HepG2 (cell line): ENCODE data around the gene FBXO24. TPM values are rescaled to one million over a fixed set of nuclear protein-coding genes. Genes with fewer than 3 reads are reported as not detected.

Experiments used
- ATAC-seq: fragments of 200-7000 bp; cut with Tn5 transposase; 3 replicates; pipeline ENCODE4 v1.9.1; 2020; ENCODE audit warnings: mild to moderate bottlenecking, moderate library complexity
- BruUV-seq: library from RNA; stranded (reverse); fragments of 400-500 nt; replicated peaks from 2 replicates; lab custom pipeline; 2021; lab: Mats Ljungman, UMichigan
- CTCF ChIA-PET: fragments of 300-600 bp; formaldehyde crosslinking; extraction: SDS; loops from one replicate; lab custom pipeline; 2021; ENCODE audit warnings: low total read pairs, inconsistent platforms, low intra/inter-chr PET ratio; lab: Yijun Ruan, JAX
- POLR2A ChIA-PET: fragments of 350-600 bp; sonication (Branson Sonifier 250); formaldehyde crosslinking; loops from one replicate; lab custom pipeline; 2020; ENCODE audit warnings: antibody characterized with exemption, inconsistent platforms; lab: Yijun Ruan, JAX
- DNase-seq: peaks from one replicate; pipeline ENCODE4 v3.0.0-alpha.2; 2015; ENCODE audit warnings: low spot score
- FAIRE-seq: peaks from 3 replicates; lab custom pipeline; 2011; peaks lifted over from hg19 to GRCh38; lab: Jason Lieb, UNC
- H2AFZ ChIP-seq: one replicate; pipeline ENCODE4 v1.6.1; 2011; ENCODE audit warnings: low read length, inconsistent platforms
- H3K27ac ChIP-seq: fragments of 300-600 bp; 3 replicates; pipeline ENCODE4 v1.8.0; 2011; ENCODE audit warnings: mixed run types, mild to moderate bottlenecking, mixed read lengths, low read length, inconsistent platforms; ENCODE audit not compliant: insufficient read depth; ENCODE audit errors: extremely low read length
- H3K27me3 ChIP-seq, 2 experiments: fragments of 200-600 bp in 1 of 2; 2 replicates in 1 of 2; 3 replicates in 1 of 2; pipeline versions ENCODE4 v1.6.0 to v1.8.0; 2011; ENCODE audit warnings: low read length in 2 of 2, mild to moderate bottlenecking in 2 of 2, moderate library complexity in 2 of 2, inconsistent platforms in 1 of 2; ENCODE audit not compliant: insufficient read depth in 2 of 2, control insufficient read depth in 1 of 2
- H3K36me3 ChIP-seq, 2 experiments: fragments of 200-600 bp in 1 of 2; replicated peaks in 1 of 2; 2 replicates in 1 of 2; 3 replicates in 1 of 2; pipeline versions ENCODE4 v1.5.1 to v1.8.0; 2011; ENCODE audit warnings: low read length in 2 of 2, inconsistent platforms in 1 of 2; ENCODE audit not compliant: insufficient read depth in 2 of 2, control insufficient read depth in 1 of 2
- H3K4me1 ChIP-seq: 2 replicates; pipeline ENCODE4 v1.5.1; 2012; ENCODE audit warnings: low read length, inconsistent platforms; ENCODE audit not compliant: insufficient read depth
- H3K4me2 ChIP-seq: 2 replicates; pipeline ENCODE4 v1.6.0; 2011; ENCODE audit warnings: low read depth, low read length, inconsistent platforms
- H3K4me3 ChIP-seq, 3 experiments: fragments of 200-600 bp in 1 of 3; sonication (generic), shearing (Covaris generic) in 1 of 3; replicated peaks in 1 of 3; 2 replicates each; pipeline ENCODE4 v1.5.1; 2011 to 2016; ENCODE audit warnings: low read length in 3 of 3, inconsistent platforms in 2 of 3, low read depth in 2 of 3, mild to moderate bottlenecking in 2 of 3, control low read depth in 1 of 3, mixed read lengths in 1 of 3; ENCODE audit not compliant: insufficient read depth in 1 of 3
- H3K79me2 ChIP-seq: one replicate; pipeline ENCODE4 v1.6.1; 2011; ENCODE audit warnings: low read length, inconsistent platforms; ENCODE audit not compliant: insufficient read depth
- H3K9ac ChIP-seq: 2 replicates; pipeline ENCODE4 v1.6.0; 2011; ENCODE audit warnings: mild to moderate bottlenecking, low read depth, low read length, inconsistent platforms; ENCODE audit not compliant: insufficient read depth
- H3K9me3 ChIP-seq: 2 replicates; pipeline ENCODE4 v1.5.1; 2012; ENCODE audit warnings: mild to moderate bottlenecking, low read length
- H4K20me1 ChIP-seq: 2 replicates; pipeline ENCODE4 v1.6.0; 2011; ENCODE audit warnings: inconsistent platforms, mild to moderate bottlenecking, low read length, moderate library complexity; ENCODE audit not compliant: insufficient read depth
- ARHGAP35 ChIP-seq: sonication (generic); formaldehyde crosslinking; IDR thresholded peaks from 2 replicates; pipeline ENCODE4 v1.9.0; 2022; ENCODE audit warnings: mild to moderate bottlenecking, inconsistent platforms, moderate library complexity, missing genetic modification reagents, borderline replicate concordance
- RBFOX2 ChIP-seq: fragments of 200-400 bp; formaldehyde crosslinking; IDR thresholded peaks from 2 replicates; pipeline ENCODE4 v1.6.1; 2017; ENCODE audit warnings: low read depth, mild to moderate bottlenecking, low read length
- RBM22 ChIP-seq: fragments of 200-400 bp; formaldehyde crosslinking; optimal IDR thresholded peaks from 2 replicates; pipeline ENCODE3; 2017; ENCODE audit warnings: mild to moderate bottlenecking, low read length, moderate library complexity
- RNF219 ChIP-seq: sonication (generic); formaldehyde crosslinking; IDR thresholded peaks from 2 replicates; pipeline ENCODE4 v1.5.0; 2020; ENCODE audit warnings: mild to moderate bottlenecking, missing genetic modification reagents
- ZGPAT ChIP-seq: IDR thresholded peaks from 2 replicates; pipeline ENCODE4 v1.6.1; 2016; ENCODE audit warnings: mild to moderate bottlenecking
- ZNF280B ChIP-seq: sonication (generic); formaldehyde crosslinking; IDR thresholded peaks from 2 replicates; pipeline ENCODE4 v1.5.0; 2020; ENCODE audit warnings: missing genetic modification reagents, mild to moderate bottlenecking, borderline replicate concordance
- WGBS: methylation state at CpG from one replicate; pipeline ENCODE4 v1.1.6; 2017; ENCODE audit warnings: low lambda C conversion rate; 5-methylcytosine and 5-hydroxymethylcytosine counted together
- in situ Hi-C: cut with HindIII; loops from 2 replicates; pipeline ENCODE4 v1.10.0; 2017; ENCODE audit warnings: low pct_unique_long_range_greater_than_20kb; ENCODE audit not compliant: extremely low pct_ligation_motif_present
- intact Hi-C: fragments of 100-400 bp; cut with micrococcal nuclease; formaldehyde crosslinking; loops from one replicate; pipeline ENCODE4 v1.10.0; 2022; ENCODE audit not compliant: unreplicated experiment
- polyA plus RNA-seq, 8 experiments: library from polyadenylated mRNA; depleted of rRNA in 3 of 8; stranded (reverse) in 7 of 8; unstranded in 1 of 8; fragments of >200 nt; fragmentation: Illumina TruSeq in 4 of 8; extraction: Trizol in 4 of 8; gene quantifications; 2 replicates each; pipeline versions ENCODE4 v1.2.1 to v1.2.3, GENCODE V29; 2011 to 2016; ENCODE audit warnings: low read depth in 4 of 8, missing spikeins in 1 of 8, mixed read lengths in 1 of 8; ENCODE audit not compliant: insufficient read depth in 1 of 8
- total RNA-seq, 5 experiments: library from RNA; depleted of rRNA; stranded (reverse); fragments of >200 nt; fragmentation: Illumina TruSeq; extraction: Trizol; gene quantifications; 2 replicates each; pipeline ENCODE4 v1.2.3, GENCODE V29; 2016; ENCODE audit warnings: low read depth in 1 of 5

Gene FBXO24
- total and polyA plus RNA-seq, 2 of the 13 experiments (the other 11 are each of a cell fraction or from before 2014, with no cell fraction given), result 0.20 to 0.55 TPM

GRCh38 chr7:100546926-100547800 lies 39.0 kb upstream of the FBXO24 start (continued):
- TF ChIP-seq ZNF280B (CRISPR knock-in tag) (no peak), RNF219 (CRISPR knock-in tag) (0 out of 2 replicates have a peak, but pooled peaks have one; percentile 34)
- TF ChIP-seq, all 625 proteins: peak for 12

- in situ Hi-C loops, result no loop called here
- TF ChIP-seq RBM22 (peak; percentile 14), RBFOX2 (peak; percentile 11; the same call in 1 of the 2 replicates), ARHGAP35 (no peak), ZGPAT (CRISPR knock-in tag) (no peak; the same call in 1 of the 2 replicates)
- H3K36me3 ChIP-seq, result peaks cover 15 to 47% of the 10 kb centered on the region in 2 experiments
- peaks cover 85% of the 10 kb centered on the region for H3K4me1 ChIP-seq
- BruUV-seq, result no TSS peak
- POLR2A ChIA-PET, result interaction anchor here (0.9 to 1.0 kb wide), 2 partner anchors 8 to 23 kb away, joined by 3 read pairs; no protein-coding TSS in a partner anchor
- H2AFZ ChIP-seq, result no peak overlapping the region
- H3K79me2 ChIP-seq, result peaks cover 51% of the 10 kb centered on the region
- peak overlapping the region; percentile 94 for H3K27ac ChIP-seq
- FAIRE-seq, result no peak
- CTCF ChIA-PET, result no interaction called here
- WGBS, result 82% methylated on average over 2 of the region's 2 CpGs
- H3K4me3 ChIP-seq, result no peak overlapping the region; a peak in 1 of 6 replicates
- H4K20me1 ChIP-seq, result no peaks in the 10 kb centered on the region
- no peaks in the 10 kb centered on the region for H3K9me3 ChIP-seq
- DNase-seq, result no peak
- no peak for ATAC-seq
- intact Hi-C loops, result loop anchor here (1.0 kb wide), 1 partner anchor 20 kb away; no protein-coding TSS in a partner anchor
- no peaks in the 10 kb centered on the region for H3K27me3 ChIP-seq
- H3K4me2 ChIP-seq, result peak overlapping the region; percentile 86
- peak overlapping the region; percentile 41; the same call in 1 of the 2 replicates for H3K9ac ChIP-seq
Measured at GRCh38 chr7:100547872-100548271, 38.3 kb upstream of the FBXO24 start.
